Subcutaneous adipose tissue (tissue), 4 donors: ENCODE data around the gene PLCD3. TPM values are rescaled to one million over a fixed set of nuclear protein-coding genes. Genes with fewer than 3 reads are reported as not detected.

Experiments
- total RNA-seq, 4 donors: library from RNA; depleted of rRNA; stranded (reverse); fragments of >200 nt; gene quantifications; one replicate each; pipeline ENCODE4 v1.1.0, GENCODE V29; 2016
- TF ChIP-seq, protein P1 (sequence below): fragments of 450-650 bp; IDR thresholded peaks from one replicate; pipeline ENCODE4 v1.5.1; 2016; ENCODE audit warnings: low read depth, mild to moderate bottlenecking, control low read depth, antibody characterized with exemption, moderate library complexity

The PLCD3 gene
- total RNA-seq, 4 donors from 2014 or later: 5.9 to 48.0 (median 31.6) TPM

DNA sequence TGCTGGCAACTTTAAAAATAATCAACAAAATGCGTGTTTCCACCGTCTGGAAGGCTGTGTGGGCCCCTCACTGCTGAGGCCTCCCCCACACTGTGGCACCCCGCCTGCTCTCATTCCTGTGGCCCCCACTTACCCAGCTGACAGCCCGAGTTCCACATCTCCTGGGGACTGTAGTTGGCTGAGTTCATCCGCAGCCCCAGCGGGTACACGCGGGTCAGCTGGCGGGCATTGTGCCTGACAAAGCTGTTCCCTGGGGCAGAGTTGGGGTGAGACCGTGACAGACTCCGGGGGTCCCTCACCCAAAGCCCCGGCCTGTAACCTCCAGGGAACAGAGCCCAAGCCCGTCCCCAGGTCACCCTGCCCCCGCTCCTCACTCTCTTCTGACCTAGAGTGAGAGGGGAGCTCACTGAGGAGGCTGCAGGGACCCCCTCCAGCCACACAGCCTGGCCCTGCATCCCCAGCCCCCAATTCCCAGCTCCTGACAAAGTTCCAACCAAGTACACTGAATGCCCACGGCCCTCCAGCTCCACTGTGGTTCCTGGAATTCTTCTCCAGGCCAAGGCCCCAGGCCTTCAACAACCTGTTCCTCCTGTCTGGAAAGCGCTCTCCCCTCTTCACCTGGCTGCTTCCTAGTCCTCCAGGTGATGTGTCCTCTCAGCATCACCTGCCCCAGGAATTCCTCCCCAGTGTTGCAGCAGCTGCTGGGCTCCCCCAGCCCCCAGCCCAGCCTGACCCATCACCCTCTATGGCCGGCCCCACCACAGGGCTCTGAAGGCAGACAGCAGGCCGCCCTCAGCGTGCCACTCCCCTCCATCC, 18.0 kb downstream of the PLCD3 start:
- TF ChIP-seq, protein P1, sequence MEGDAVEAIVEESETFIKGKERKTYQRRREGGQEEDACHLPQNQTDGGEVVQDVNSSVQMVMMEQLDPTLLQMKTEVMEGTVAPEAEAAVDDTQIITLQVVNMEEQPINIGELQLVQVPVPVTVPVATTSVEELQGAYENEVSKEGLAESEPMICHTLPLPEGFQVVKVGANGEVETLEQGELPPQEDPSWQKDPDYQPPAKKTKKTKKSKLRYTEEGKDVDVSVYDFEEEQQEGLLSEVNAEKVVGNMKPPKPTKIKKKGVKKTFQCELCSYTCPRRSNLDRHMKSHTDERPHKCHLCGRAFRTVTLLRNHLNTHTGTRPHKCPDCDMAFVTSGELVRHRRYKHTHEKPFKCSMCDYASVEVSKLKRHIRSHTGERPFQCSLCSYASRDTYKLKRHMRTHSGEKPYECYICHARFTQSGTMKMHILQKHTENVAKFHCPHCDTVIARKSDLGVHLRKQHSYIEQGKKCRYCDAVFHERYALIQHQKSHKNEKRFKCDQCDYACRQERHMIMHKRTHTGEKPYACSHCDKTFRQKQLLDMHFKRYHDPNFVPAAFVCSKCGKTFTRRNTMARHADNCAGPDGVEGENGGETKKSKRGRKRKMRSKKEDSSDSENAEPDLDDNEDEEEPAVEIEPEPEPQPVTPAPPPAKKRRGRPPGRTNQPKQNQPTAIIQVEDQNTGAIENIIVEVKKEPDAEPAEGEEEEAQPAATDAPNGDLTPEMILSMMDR: no peak

DNA sequence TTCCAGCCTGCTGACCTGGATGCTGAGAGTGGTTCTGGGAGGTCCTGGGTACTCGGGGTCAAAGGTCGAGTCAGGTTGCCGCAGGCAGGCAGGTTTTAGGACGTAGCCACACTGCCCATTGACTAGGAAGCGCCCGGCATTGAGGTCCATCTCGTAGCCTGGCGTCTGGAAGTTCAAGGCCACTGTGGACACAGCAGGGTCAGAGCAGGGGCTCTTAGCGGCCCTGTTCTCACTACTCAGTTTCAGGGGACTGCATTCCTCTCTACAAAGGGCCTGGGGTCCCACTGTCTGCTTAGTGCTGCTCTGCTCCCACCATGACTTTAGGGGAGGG, 18.9 kb downstream of the PLCD3 start:
- TF ChIP-seq, protein P1: no peak

DNA sequence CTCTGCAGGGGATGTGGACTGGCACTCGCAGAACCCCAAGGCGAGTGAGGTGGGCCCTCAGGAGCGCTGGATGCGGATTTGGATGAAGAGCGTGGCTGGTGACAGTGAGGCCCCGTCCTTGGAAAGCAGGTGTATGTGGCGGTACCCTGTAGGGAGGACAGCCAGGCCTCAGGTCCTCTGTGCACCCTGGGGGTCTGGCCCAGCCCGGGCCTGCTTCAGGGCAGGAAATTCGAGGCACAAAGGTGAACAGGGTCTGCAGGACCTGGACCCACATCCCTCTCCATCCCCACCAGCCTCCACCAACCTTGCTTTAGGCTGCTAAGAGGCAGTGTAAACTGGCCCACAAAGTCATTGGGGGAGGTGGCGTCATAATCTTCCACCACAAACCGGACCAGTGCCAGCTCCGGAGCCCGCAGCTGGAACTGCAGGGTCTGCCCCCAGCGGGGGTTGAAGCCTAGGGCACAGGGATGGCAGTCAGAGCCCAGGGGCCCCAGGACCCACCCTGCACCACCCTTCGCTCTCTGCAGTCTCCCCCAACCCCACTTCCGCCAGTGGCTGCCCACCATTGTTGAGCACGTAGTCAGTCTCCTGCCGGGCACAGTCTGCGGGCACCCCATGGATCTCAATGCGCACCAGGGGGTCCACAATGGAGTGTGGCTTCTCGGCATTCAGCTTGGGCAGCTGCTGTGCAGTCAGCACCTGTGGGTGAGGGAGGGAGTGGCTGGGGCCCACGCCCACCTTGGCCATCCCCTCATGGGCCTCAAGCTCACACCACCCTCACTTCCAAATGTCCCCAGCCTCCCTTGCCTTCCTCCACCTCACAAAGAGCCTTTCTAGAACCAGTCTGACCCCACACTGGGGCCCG, 19.5 kb downstream of the PLCD3 start:
- TF ChIP-seq, protein P1: no peak

DNA sequence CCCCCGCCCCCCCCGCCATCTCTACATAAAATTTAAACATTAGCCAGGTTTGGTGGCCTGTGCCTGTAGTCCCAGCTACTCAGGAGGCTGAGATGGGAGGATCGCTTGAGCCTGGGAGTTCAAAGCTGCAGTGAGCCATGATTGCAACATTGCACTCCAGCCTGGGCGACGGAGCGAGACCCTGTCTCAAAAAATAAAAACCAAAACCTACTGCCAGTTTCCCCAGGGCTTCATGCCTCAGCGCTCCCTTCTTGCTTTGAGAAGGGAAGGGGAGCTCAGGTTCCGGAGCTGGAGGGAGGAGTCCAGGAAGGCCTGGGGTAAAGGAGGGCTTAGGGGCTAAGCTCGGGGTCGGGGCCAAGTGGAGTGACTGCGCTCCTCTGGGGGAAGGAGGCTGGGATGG, 20.5 kb downstream of the PLCD3 start:
- TF ChIP-seq, protein P1: no peak

DNA sequence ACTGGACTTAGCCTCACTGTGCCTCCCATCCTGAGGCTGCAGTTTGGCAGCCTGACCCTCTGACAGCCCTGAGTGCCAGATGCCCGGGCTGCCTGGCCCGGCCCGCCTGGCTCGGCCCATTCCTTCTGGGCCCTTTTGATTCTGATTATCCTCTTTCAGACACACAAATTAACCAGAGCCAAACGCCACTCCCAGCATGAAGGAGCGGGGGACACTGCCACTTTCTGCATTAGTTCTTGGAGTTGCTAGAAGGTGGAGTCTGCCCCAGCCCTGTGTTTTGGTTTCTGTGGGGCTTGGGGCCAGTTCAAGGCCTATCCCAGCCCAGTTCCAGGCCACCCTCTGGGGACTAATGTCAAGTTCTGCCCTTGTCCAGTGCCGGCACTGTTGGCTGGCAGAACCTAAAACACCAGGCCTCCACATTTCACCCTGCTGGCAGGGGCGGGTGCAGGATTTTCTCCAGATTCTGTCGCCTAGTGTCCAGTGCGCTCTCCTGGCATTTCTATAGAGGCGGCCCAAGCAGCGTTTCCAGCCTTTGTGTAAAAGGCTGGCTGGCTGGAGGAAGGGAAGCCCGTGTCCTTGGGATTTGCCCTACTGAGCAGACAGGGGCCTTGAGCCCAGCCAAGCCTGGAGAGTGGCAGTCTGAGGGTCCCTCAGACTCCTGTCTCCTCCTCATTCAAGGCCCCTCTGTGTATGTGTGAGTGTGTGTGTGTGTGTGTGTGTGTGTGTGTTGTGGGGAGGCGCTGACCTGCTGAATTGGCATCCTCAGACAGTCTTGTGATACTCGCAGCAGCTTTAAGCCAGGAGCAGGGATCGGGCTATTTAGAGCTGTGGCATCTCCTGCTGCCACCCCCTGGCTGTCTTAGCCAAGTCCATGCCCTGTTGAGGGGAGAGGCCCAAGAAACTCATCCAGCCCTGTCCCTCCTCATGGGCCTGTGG, 21.4 kb downstream of the PLCD3 start:
- TF ChIP-seq, protein P1: no peak

DNA sequence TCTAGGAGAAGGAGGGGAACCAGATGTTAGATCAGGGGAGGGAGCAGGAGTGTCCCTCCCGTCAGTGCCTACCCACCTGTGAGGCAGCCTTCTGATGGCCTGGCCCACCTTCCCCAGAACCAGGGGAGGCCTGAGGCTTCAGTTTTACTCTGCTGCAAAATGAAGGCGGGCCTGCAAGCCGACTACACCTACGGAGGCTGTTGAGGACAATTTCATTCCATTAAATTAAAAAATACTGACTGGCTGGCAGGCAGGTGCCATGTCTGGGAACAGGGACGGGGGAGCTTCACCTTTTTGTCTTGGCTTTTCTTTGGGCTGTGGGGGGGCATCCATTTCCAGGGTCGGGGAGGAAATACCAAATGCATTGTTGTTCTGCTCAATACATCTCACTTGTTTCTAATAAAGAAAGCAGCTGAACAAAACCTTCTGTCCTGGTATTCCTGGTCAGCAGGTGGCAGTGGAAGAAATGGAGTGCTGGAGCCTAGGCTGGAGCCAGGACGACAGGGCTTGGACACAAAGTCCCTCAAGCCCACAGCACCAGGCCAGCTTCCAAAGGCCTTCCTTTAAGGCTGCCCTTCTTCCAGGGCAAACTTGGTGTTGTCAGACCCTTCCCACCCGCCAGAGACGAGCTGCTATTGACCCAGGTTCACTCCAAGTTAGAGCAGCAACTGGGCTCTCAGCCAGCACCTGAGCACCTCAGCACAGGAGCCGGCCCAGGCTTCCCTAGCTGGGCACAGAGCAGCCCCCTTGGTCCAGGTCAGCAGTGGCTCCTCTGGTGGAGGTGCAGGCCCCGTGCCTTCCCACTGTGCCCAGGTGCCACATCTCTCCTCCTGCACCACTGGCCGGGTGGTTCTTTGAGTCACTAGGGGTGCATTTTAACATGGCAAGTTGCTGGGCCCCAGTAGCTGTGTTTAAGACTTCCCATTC, 23.5 kb downstream of the PLCD3 start:
- TF ChIP-seq, protein P1: no peak
